D341Med (cell line): ENCODE results near the gene HBD.

Source experiments
- DNase-seq: peaks from one replicate; pipeline ENCODE4 v3.0.0; 2012; ENCODE audit warnings: low spot score

The HBD gene

GRCh38 chr11:5232176-5232575 lies 2.1 kb downstream of the HBD start:
- DNase-seq = no peak

DNA sequence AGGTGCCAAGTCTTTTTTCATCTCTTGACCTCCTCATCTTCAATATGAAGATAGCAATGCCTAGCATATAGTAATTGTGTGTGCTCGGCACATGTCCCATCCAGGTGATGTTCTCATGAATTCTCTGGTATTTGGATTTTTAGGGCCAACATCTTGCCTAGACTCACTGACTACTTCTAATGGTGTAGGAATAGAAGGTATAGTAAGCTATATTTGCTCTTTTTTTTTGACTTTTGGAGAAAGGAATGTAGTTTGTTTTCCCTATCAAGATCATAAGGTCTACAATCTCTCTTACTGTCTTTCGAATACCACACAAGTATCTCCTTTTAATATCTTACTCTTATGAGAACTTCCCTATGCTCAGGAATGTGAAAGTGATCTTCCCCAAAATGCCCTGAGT lies 3.2 kb downstream of the HBD start:
- no peak for DNase-seq

GRCh38 chr11:5230266-5230665 lies 4.0 kb downstream of the HBD start:
- DNase-seq = no peak

- DNase-seq = no peak
Measured at GRCh38 chr11:5229796-5230195, 4.5 kb downstream of the HBD start.

GRCh38 chr11:5229356-5229755 lies 4.9 kb downstream of the HBD start:
- no peak for DNase-seq

DNA sequence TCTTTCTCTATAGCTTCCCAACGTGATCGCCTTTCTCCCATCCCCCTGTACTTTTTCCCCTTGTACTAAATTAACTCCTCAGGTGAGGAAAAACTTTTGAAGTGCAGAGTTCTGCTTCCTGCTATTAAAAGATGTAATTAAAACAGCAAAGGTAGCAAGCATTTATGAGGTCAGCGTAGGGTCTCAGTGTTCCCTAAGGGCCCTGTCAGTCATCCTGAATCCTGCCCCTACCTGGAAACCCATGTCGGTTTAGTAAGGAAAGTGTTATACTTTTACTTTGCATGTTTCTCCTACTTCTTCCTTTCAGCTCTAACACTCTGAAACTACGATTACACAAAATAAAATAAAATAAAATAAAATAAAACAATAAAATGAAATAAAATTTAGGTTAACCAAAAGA lies 6.2 kb downstream of the HBD start:
- DNase-seq = no peak

GRCh38 chr11:5227681-5228080 lies 6.6 kb downstream of the HBD start:
- no peak for DNase-seq

- no peak for DNase-seq
Measured at GRCh38 chr11:5226732-5227310, 7.5 kb downstream of the HBD start, which contains the start of gene HBB. Gene HBB (minus strand): TSS chr11:5227071. CDS start chr11:5227021, 50 bp downstream.

DNA sequence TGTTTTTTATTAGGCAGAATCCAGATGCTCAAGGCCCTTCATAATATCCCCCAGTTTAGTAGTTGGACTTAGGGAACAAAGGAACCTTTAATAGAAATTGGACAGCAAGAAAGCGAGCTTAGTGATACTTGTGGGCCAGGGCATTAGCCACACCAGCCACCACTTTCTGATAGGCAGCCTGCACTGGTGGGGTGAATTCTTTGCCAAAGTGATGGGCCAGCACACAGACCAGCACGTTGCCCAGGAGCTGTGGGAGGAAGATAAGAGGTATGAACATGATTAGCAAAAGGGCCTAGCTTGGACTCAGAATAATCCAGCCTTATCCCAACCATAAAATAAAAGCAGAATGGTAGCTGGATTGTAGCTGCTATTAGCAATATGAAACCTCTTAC lies 8.8 kb downstream of the HBD start:
- DNase-seq = no peak

DNA sequence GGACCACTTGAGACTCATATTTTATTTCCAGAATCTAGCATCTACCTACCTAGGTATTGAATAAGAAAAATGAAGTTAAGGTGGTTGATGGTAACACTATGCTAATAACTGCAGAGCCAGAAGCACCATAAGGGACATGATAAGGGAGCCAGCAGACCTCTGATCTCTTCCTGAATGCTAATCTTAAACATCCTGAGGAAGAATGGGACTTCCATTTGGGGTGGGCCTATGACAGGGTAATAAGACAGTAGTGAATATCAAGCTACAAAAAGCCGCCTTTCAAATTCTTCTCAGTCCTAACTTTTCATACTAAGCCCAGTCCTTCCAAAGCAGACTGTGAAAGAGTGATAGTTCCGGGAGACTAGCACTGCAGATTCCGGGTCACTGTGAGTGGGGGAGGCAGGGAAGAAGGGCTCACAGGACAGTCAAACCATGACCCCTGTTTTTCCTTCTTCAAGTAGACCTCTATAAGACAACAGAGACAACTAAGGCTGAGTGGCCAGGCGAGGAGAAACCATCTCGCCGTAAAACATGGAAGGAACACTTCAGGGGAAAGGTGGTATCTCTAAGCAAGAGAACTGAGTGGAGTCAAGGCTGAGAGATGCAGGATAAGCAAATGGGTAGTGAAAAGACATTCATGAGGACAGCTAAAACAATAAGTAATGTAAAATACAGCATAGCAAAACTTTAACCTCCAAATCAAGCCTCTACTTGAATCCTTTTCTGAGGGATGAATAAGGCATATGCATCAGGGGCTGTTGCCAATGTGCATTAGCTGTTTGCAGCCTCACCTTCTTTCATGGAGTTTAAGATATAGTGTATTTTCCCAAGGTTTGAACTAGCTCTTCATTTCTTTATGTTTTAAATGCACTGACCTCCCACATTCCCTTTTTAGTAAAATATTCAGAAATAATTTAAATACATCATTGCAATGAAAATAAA lies 9.5 kb downstream of the HBD start:
- DNase-seq = no peak

GRCh38 chr11:5223686-5224085 lies 10.6 kb downstream of the HBD start:
- no peak for DNase-seq

DNA sequence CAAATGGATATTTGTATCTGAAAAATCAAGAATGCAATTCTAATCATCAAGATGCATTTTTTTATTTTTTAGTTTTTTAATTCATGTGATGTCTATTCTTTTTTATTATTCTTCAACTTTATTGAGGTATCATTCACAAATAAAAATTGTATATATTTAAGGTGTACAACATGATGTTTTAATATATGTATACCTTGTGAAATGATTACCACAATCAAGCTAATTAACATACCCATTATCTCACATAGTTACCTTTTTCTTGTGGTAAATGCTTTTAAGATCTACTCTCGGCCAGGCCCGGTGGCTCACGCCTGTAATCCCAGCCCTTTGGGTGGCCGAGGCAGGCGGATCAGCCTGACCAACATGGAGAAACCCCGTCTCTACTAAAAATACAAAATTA lies 11.1 kb downstream of the HBD start:
- no peak for DNase-seq

GRCh38 chr11:5210376-5210885 lies 23.9 kb downstream of the HBD start:
- no peak for DNase-seq

DNA sequence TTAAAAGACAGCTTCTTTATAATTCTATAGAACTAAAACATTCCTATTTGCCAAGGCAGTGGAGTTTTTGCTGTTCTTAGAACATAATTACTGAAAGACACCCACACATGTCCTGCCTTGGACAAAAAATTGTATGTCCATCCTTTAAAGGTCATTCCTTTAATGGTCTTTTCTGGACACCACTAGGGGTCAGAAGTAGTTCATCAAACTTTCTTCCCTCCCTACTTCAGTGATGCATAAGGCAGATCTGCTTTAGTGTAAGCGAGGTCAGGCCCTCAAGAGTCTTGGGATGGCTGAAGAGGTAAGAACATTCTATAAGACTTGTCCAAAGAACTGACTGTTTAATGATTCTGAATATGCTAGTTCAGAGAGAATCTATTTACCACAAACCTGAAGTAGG lies 29.5 kb downstream of the HBD start:
- no peak for DNase-seq

DNA sequence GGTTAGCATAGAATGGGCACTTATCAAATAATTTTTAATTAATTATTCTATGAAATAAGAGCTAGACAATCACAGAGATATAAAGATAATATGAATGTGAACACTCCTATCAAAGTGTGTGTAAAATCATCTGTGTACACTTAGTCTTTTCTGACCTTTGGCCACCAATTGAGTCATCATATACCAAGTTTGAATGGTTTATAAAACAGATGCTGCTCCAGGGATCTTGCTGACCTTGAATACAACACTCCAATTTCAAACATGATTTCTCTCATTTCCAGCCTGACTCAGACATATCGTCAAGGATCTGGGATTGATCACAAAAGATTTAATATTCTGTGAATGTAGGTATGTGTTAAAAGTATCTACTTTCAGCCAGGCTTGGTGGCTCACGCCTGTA lies 30.9 kb downstream of the HBD start:
- no peak for DNase-seq

GRCh38 chr11:5200582-5200981 lies 33.7 kb downstream of the HBD start, which contains the start of gene OR51V1:
Gene OR51V1 (minus strand): TSS chr11:5200682. CDS start chr11:5200682, 0 bp downstream.
- no peak for DNase-seq

- no peak for DNase-seq
Measured at GRCh38 chr11:5198285-5198684, 36.0 kb downstream of the HBD start.

- DNase-seq = no peak
Measured at GRCh38 chr11:5197536-5197935, 36.7 kb downstream of the HBD start.

DNA sequence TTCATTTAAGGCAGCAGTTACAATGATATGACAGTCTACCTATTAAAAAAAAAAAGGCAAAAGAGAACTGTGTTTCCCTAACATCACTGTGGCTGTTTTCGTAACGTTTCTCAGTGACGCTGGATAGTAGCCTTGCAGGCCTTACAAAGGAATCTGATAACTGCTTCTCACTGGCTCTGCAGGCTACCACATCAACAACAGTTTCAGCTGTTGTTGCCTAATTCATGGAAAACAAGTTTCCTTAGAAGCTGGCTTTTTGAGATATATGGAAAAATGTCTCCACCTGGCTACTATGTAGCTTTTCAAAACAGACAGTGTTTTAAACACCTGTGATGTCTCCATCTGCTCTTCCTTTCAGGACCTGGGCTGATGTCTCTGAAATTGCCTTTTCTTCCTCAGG lies 37.6 kb downstream of the HBD start:
- no peak for DNase-seq

DNA sequence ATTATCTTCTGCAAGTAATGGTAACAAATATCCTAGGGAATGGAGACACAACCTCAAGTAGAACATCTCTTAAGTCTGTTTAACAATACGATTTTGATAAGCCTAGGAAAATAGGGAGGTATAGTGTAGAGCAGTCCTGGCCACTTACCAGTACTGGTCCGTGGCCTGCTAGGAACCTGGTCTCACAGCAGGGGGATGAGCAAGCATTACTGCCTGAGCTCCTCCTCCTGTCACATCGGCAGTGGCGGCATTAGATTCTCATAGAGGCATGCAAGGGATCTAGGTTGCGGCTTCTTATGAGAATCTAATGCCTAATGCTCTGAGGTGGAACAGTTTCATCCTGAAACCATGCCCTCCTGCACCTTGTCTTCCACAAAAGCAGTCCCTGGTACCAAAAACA lies 38.2 kb downstream of the HBD start:
- DNase-seq = no peak

- no peak for DNase-seq
Measured at GRCh38 chr11:5192738-5193137, 41.5 kb downstream of the HBD start.

DNA sequence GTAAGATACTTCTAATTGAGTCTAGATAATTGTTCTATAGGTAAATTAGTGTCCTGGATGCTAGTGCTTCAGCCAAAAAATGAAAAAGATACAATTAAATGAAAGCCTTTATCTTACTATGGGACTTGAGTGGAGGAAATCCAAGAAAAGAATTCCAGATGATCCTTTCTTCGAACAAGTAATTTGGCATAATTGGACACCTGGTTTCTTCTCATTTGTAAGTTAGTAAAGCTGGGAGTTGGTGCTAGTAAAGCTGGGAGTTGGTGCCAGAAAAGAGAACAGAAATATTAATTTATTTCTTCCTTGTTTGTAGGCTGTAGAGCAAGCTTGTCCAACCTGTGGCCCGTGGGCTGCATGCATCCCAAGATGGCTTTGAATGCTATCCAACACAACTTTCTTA lies 46.1 kb downstream of the HBD start:
- no peak for DNase-seq
